K562 (cell line): ENCODE measurements around the gene CCDC88A. TPM values are rescaled to one million over a fixed set of nuclear protein-coding genes. Genes with fewer than 3 reads are reported as not detected.

ENCODE experiments used
- COPS2 ChIP-seq: fragments of 450-650 bp; conservative IDR thresholded peaks from 2 replicates; pipeline ENCODE4 v1.6.1; 2016; ENCODE audit warnings: mild to moderate bottlenecking, moderate library complexity
- CREM ChIP-seq: IDR thresholded peaks from 2 replicates; pipeline ENCODE4 v1.6.1; 2014; ENCODE audit warnings: antibody characterized with exemption, low read depth
- CTBP1 ChIP-seq: fragments of 450-650 bp; IDR thresholded peaks from 2 replicates; pipeline ENCODE4 v1.6.1; 2016; ENCODE audit warnings: borderline replicate concordance
- CXXC5 ChIP-seq: fragments of 250-450 bp; sonication (Bioruptor Pico); IDR thresholded peaks from 2 replicates; pipeline ENCODE4 v1.8.0; 2022; ENCODE audit warnings: inconsistent platforms, mild to moderate bottlenecking, moderate library complexity
- FOXA3 ChIP-seq, 2 experiments: fragments of 450-650 bp in 1 of 2; sonication (generic) in 1 of 2; formaldehyde crosslinking; IDR thresholded peaks in 1 of 2; conservative IDR thresholded peaks in 1 of 2; 2 replicates each; pipeline versions ENCODE4 v1.4.0 to v1.8.0; 2020 to 2022; ENCODE audit warnings: mild to moderate bottlenecking in 2 of 2, missing genetic modification reagents in 1 of 2
- FOXP4 ChIP-seq: sonication (generic); formaldehyde crosslinking; IDR thresholded peaks from 2 replicates; pipeline ENCODE4 v1.8.0; 2022; ENCODE audit warnings: mild to moderate bottlenecking, missing genetic modification reagents, borderline replicate concordance
- GABPB2 ChIP-seq: fragments of 250-450 bp; sonication (Bioruptor Pico); conservative IDR thresholded peaks from 2 replicates; pipeline ENCODE4 v1.5.1; 2021; ENCODE audit warnings: mild to moderate bottlenecking
- KLF16 ChIP-seq: IDR thresholded peaks from 2 replicates; pipeline ENCODE4 v1.6.1; 2016; ENCODE audit warnings: antibody characterized with exemption
- KLF6 ChIP-seq: fragments of 250-450 bp; sonication (Bioruptor Pico); IDR thresholded peaks from 2 replicates; pipeline ENCODE4 v1.4.0; 2020; ENCODE audit warnings: mild to moderate bottlenecking, moderate library complexity, borderline replicate concordance
- MTA2 ChIP-seq: fragments of 450-650 bp; IDR thresholded peaks from 2 replicates; pipeline ENCODE4 v1.6.1; 2016; ENCODE audit warnings: low read depth
- MXI1 ChIP-seq: IDR thresholded peaks from 2 replicates; pipeline ENCODE4 v1.6.1; 2011; ENCODE audit warnings: low read depth, mild to moderate bottlenecking, improper control_type of control experiment, low read length
- MYBL2 ChIP-seq, 2 experiments: fragments of 450-650 bp in 1 of 2; sonication (generic) in 1 of 2; formaldehyde crosslinking in 1 of 2; IDR thresholded peaks; 2 replicates each; pipeline versions ENCODE4 v1.6.1 to v1.8.1; 2017 to 2022; ENCODE audit warnings: borderline replicate concordance in 1 of 2, inconsistent platforms in 1 of 2, low read depth in 1 of 2, mild to moderate bottlenecking in 1 of 2, missing genetic modification reagents in 1 of 2, moderate library complexity in 1 of 2
- NEUROD1 ChIP-seq: fragments of 150-350 bp; IDR thresholded peaks from 2 replicates; pipeline ENCODE4 v1.6.1; 2014; ENCODE audit warnings: borderline replicate concordance, low read length, low read depth; ENCODE audit not compliant: partially characterized antibody
- NR3C1 ChIP-seq: sonication (generic); formaldehyde crosslinking; IDR thresholded peaks from 2 replicates; pipeline ENCODE4 v1.8.1; 2022; ENCODE audit warnings: missing genetic modification reagents
- PKNOX1 ChIP-seq: fragments of 450-650 bp; IDR thresholded peaks from 2 replicates; pipeline ENCODE4 v1.6.1; 2016
- POLR3G ChIP-seq: IDR thresholded peaks from 2 replicates; pipeline ENCODE4 v1.6.1; 2011; ENCODE audit not compliant: insufficient read length, insufficient replicate concordance; ENCODE audit errors: extremely low read depth
- PURB ChIP-seq: sonication (generic); formaldehyde crosslinking; IDR thresholded peaks from 2 replicates; pipeline ENCODE4 v1.9.0; 2021; ENCODE audit warnings: low read depth, mild to moderate bottlenecking, missing genetic modification reagents
- SNRNP70 ChIP-seq: fragments of 200-400 bp; formaldehyde crosslinking; optimal IDR thresholded peaks from 2 replicates; pipeline ENCODE3; 2017; ENCODE audit warnings: low read depth, low read length
- SRSF7 ChIP-seq: fragments of 200-400 bp; formaldehyde crosslinking; optimal IDR thresholded peaks from 2 replicates; pipeline ENCODE3; 2017; ENCODE audit warnings: mild to moderate bottlenecking, low read depth, low read length
- YBX1 ChIP-seq: fragments of 450-650 bp; IDR thresholded peaks from 2 replicates; pipeline ENCODE4 v1.7.1; 2016; ENCODE audit warnings: mild to moderate bottlenecking
- ZNF143 ChIP-seq: sonication (generic); formaldehyde crosslinking; IDR thresholded peaks from 2 replicates; pipeline ENCODE4 v1.9.0; 2022; ENCODE audit warnings: mild to moderate bottlenecking, missing genetic modification reagents
- ZNF239 ChIP-seq: fragments of 250-450 bp; sonication (Bioruptor Pico); IDR thresholded peaks from 2 replicates; pipeline ENCODE4 v1.4.0; 2020; ENCODE audit warnings: mild to moderate bottlenecking
- polyA plus RNA-seq, 8 experiments: library from polyadenylated mRNA; depleted of rRNA in 4 of 8; stranded (reverse) in 5 of 8; unstranded in 3 of 8; fragments of >200 nt; fragmentation: Nextera tagmentation in 2 of 8; fragmentation: Illumina TruSeq in 1 of 8; extraction: Ambion mirVana in 2 of 8; extraction: Trizol in 1 of 8; gene quantifications; 2 replicates each; pipeline versions ENCODE4 v1.2.1 to v1.2.3, GENCODE V29; 2011 to 2014; ENCODE audit warnings: inconsistent platforms in 1 of 8, missing spikeins in 1 of 8
- total RNA-seq, 7 experiments: library from RNA; depleted of rRNA in 6 of 7; stranded (reverse); fragments of >200 nt in 6 of 7; fragmentation: Illumina TruSeq in 2 of 7; extraction: Trizol in 2 of 7; gene quantifications; 2 replicates each; pipeline versions ENCODE4 v1.2.1 to v1.2.3, GENCODE V29; 2011 to 2021; ENCODE audit warnings: low replicate concordance in 1 of 7
- TF ChIP-seq, protein P1 (sequence below): sonication (generic); formaldehyde crosslinking; IDR thresholded peaks from 2 replicates; pipeline ENCODE4 v1.8.1; 2022; ENCODE audit warnings: missing genetic modification reagents

Gene CCDC88A
- total and polyA plus RNA-seq, 9 of the 15 experiments (the other 6 are each of a cell fraction or from before 2014, with no cell fraction given), result 29.3 to 102 (median 55.6) TPM

- TF ChIP-seq FOXP4 (CRISPR knock-in tag), result no peak
- no peak for TF ChIP-seq MXI1
- no peak for TF ChIP-seq CXXC5
- peak; percentile 69 for TF ChIP-seq PKNOX1
- no peak for TF ChIP-seq GABPB2 (CRISPR knock-in tag)
- TF ChIP-seq, protein P1, sequence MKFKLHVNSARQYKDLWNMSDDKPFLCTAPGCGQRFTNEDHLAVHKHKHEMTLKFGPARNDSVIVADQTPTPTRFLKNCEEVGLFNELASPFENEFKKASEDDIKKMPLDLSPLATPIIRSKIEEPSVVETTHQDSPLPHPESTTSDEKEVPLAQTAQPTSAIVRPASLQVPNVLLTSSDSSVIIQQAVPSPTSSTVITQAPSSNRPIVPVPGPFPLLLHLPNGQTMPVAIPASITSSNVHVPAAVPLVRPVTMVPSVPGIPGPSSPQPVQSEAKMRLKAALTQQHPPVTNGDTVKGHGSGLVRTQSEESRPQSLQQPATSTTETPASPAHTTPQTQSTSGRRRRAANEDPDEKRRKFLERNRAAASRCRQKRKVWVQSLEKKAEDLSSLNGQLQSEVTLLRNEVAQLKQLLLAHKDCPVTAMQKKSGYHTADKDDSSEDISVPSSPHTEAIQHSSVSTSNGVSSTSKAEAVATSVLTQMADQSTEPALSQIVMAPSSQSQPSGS (CRISPR knock-in tag), result no peak
- TF ChIP-seq ZNF239, result no peak
- TF ChIP-seq PURB (CRISPR knock-in tag), result no peak
- no peak for TF ChIP-seq POLR3G
- no peak for TF ChIP-seq NR3C1 (CRISPR knock-in tag)
- no peak for TF ChIP-seq NEUROD1
- peak; percentile 37; the same call in 1 of the 2 replicates for TF ChIP-seq MYBL2 (IDR thresholded peaks at IDR 0.05; ENCODE audit: low read depth)
- TF ChIP-seq MYBL2 (CRISPR knock-in tag; IDR thresholded peaks at IDR 0.05; ENCODE audit: borderline replicate concordance), result no peak
- no peak for TF ChIP-seq CREM
- no peak for TF ChIP-seq KLF6 (CRISPR knock-in tag)
- TF ChIP-seq CTBP1, result no peak
- TF ChIP-seq FOXA3 (CRISPR knock-in tag; conservative IDR thresholded peaks at IDR 0.05 in 1 of 2, IDR thresholded peaks at IDR 0.05 in 1 of 2), result no peak
- no peak for TF ChIP-seq SRSF7
- no peak for TF ChIP-seq COPS2
- no peak for TF ChIP-seq SNRNP70
- TF ChIP-seq ZNF143 (CRISPR knock-in tag), result no peak
- no peak for TF ChIP-seq MTA2
- TF ChIP-seq KLF16, result no peak
- TF ChIP-seq YBX1, result no peak
Observed at GRCh38 chr2:55391155-55391554, 28.5 kb downstream of the CCDC88A start (continued).
